ENCODE data around the gene CANX.
"Not testable (repeated sequence)": the region's sequence is repeated elsewhere in the genome, so short reads cannot be mapped to it uniquely, and the experiment has no call there.

Gene CANX

GRCh38 chr5:179698935-179699615, at the start of gene CANX:
Gene CANX, plus strand, starts transcription at chr5:179698967. Its CDS starts 6,715 bp downstream, at chr5:179705682.
- no peak for DNase-seq

- DNase-seq = not testable (repeated sequence)
Observed at GRCh38 chr5:179649166-179649703, 49.5 kb upstream of the CANX start.

DNA sequence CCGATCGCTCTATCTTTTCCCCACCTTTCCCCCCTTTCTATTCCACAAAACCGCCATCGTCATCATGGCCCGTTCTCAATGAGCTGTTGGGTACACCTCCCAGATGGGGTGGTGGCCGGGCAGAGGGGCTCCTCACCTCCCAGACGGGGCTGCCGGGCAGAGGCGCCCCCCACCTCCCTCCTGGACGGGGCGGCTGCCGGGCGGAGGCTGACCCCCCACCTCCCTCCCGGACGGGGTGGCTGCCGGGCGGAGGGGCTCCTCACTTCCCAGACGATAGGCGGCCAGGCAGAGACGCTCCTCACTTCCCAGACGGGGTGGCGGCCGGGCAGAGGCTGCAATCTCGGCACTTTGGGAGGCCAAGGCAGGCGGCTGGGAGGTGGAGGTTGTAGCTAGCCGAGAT, 48.5 kb upstream of the CANX start:
- not testable (repeated sequence) for DNase-seq

DNA sequence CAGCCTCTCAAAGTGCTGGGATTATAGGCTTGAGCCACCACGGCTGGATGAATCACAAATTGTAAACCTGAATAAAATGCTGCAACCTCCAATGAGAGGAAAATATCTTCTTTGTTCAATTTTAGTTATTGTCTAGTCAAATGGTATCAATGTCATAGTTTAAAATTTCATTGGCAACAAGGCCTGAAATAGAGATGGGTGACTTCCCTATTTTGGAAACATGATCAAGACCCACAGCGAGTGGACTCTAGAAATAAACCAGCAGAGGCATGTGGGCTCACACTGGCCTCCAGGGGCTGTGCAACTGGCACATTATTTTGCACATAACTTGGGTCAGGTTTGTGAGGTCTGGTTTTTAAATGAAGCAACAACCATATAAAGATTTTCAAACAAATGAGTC, 45.6 kb upstream of the CANX start:
- not testable (repeated sequence) for DNase-seq

DNA sequence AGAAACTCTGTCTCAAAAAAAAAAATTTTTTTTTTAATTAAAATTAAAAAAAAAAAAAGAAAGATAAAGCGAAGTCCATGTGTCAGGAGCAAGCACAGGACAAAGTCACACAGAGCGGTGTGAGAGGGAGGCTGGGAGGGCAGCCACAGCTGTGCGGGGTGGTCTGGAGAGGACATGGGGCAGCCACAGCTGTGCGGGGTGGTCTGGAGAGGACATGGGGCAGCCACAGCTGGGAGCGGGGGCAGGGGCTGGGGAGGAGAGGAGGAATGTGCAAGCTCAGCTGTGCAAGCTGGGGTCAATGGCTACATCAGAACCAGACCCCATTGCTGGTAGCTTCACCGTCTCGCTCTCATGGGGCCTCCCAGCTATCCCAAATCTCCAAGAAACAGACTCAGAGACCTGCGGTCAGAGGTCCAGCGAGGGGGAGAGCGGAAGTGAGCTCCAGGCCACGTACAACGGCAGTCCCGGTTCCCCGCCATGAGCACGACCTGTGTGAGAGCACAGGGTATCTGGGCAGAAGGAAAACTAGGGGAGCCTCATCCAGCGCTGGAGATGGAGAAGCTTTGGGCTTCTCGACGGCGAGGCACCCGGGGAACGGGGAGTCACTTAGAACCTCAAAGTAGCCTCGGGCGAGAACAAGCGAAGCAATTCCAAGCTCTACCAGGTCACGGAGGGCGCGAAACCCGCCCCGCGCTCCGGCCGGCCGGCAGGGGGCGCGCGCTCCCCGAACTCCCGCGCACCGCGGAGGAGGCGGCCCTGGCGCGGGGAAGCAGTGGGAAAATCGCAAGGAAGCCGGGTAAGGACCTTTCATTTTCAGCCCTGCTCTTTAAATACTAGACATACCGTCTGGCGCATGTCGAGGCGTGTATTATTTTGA, 41.2 kb upstream of the CANX start:
- DNase-seq = not testable (repeated sequence)

GRCh38 chr5:179658179-179658856, 40.4 kb upstream of the CANX start:
- DNase-seq = not testable (repeated sequence)

DNA sequence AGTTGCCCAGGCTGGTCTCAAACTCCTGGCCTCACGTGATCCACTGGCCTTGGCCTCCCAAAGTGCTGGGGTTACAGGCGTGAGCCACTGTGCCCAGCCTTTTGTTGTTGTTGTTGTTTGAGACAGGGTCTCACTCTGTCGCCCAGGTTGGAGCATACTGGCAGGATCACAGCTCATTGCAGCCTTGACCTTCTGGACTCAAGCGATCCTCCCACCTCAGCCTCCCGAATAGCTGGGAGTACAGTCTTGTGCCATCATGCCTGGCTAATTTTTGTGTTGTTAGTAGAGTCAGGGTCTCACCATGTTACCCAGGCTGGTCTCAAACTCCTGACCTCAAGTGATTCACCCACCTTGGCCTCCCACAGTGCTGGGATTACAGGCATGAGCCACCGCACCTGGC, 37.1 kb upstream of the CANX start:
- not testable (repeated sequence) for DNase-seq

DNA sequence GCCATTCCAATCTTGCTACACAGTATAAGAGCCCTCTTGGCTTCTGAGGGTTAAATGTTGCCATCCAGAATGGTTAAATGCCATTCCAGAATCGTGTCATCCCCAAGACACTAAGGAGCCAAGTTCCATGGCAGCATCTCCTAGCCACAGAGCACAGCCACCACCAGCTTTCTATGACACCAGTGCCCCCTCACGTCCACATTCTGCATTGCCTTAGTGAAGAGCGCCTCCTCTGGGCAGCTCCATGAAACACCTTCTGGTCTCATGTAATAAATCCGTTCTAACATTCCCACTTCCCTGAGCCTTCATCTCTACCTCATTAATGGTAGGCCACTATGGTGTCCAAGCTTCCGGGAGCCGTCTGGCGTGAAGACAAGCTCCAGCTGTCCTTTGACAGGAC, 30.4 kb upstream of the CANX start:
- peak; percentile 38 for DNase-seq

DNA sequence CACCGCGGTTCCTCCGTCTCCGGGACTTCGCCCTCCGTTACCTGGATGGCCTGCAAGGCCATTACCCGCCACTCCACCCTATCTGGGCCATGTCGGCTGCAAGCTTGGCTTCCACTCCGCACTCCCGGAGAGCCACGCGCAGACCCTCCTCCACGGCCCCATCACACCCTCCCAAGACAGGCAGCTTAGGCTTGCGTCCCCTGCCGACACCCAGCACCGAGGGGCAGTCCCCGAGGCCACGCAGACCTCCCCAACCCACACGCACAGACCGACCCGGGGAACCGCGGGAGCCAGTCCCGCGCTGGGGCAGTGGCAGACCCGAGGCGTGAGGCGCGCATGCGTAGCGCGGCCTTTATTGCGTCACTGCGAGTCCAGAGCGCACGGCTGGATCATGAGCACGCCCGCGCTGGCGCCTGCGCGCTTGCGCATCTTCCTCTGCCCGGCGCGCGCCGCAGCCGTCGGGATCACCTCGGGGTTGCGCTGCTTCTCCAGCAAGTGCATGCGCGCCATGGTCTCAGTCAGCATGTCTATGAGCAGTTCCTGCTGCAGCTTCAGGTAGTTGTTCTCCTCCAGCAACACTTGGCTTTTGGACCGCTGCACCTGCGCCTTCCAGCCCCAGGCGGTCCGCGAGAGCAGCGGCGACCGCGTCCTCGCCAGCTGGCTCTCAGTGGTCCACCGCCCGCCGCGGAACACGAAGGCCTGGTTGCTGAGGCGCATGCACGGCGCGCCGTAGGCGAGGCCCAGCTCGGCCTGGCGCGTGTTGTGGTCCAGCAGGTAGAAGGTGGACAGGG, 20.3 kb upstream of the CANX start:
- DNase-seq = peak; percentile 92

GRCh38 chr5:179679014-179679674, 19.6 kb upstream of the CANX start:
- DNase-seq = peak; percentile 68

DNA sequence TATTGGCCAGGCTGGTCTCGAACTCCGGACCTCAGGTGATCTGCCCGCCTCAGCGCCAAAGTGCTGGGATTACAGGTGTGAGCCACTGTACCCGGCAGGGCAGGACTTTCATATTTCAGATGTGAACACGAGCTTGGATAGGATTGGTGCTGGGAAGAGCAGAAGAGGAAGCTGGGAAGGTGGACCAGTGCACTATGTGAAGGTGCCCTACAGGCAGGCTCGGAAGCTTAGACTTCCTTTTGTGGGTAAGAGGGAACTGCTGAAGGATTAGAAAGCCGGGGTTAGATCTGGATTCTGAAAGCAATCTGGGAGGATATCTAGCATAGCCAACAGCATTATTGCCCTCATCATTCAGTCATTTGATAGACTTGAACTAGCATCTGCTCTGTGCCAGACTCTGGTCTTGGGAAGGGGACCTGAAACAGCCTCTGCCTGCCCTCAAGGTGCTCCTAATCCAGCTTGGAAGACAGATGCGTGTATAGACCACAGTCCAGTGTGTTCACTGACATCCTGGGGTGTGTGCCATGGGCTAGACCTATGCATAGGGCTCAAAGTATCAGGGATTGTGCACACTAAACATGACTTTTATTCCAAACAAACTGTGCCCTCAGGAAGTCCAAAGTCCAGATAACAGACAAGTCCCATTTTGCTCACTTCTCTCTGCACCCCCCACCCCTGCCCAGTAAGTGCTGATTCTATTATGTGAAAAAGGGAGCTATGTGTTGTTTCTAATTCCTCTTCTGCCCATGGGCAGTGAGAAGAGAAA, 18.6 kb upstream of the CANX start:
- DNase-seq = no peak

GRCh38 chr5:179680780-179681401, 17.9 kb upstream of the CANX start, which contains the start of gene CBY3:
Gene CBY3, minus strand, starts transcription at chr5:179681034. Its CDS starts 116 bp downstream, at chr5:179680918.
- DNase-seq = no peak

GRCh38 chr5:179689212-179689611, 9.6 kb upstream of the CANX start:
- DNase-seq = not testable (repeated sequence)

GRCh38 chr5:179694561-179694960, 4.2 kb upstream of the CANX start:
- no peak for DNase-seq

GRCh38 chr5:179696603-179697002, 2.2 kb upstream of the CANX start:
- DNase-seq = no peak

GRCh38 chr5:179697108-179697507, 1.7 kb upstream of the CANX start:
- no peak for DNase-seq

GRCh38 chr5:179697543-179697942, 1.2 kb upstream of the CANX start:
- not testable (repeated sequence) for DNase-seq

- peak; percentile 98 for DNase-seq
Observed at GRCh38 chr5:179697993-179698934, 503 bp upstream of the CANX start.

DNA sequence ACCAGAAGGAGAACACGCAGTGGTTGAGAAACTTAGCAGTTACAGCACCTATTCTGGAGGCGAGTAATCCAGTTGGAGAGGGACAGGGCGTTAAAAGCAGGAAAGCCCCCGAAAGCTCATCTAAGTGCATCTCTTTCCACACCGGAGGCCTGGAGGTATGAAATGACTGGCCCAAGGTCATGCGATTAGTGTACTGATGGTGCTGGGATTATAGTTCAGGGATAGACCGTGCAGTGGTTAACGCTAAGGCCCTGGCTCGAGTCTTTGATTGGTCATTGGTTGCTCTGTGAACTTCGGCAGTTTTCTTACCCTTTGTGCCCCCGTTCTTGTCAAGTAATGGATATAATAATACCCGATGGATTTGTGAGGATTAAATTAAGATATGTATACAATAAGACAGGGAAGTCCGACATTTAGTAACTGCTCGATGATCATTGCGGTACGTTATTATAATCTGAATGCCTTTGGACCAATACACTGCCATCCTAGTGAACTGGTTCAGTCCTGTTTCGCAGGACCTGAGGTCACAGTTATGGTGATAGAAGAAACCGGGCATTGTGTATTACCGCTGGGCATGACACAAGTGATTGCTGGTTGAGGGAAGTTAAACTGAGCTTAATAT, 960 bp downstream of the CANX start:
- no peak for DNase-seq

Measured in activated CD8-positive, alpha-beta memory T cell treated with anti-CD3 and anti-CD28 coated beads, Interleukin-2, amount 50 U/mL, for 4 hours (primary cell).